ENCODE data around the gene SLC6A15.

The SLC6A15 gene

GRCh38 chr12:84874125-84874824 is 38.3 kb downstream of the SLC6A15 start:
- DNase-seq = peak; percentile 29

- DNase-seq = no peak
Observed at GRCh38 chr12:84862186-84862585, 50.4 kb downstream of the SLC6A15 start.

GRCh38 chr12:84860718-84861117 is 51.9 kb downstream of the SLC6A15 start:
- DNase-seq = no peak

- DNase-seq = no peak
Observed at GRCh38 chr12:84858796-84859195, 53.8 kb downstream of the SLC6A15 start.

- DNase-seq = no peak
Observed at GRCh38 chr12:84857525-84858208, 54.9 kb downstream of the SLC6A15 start.

- DNase-seq = no peak
Observed at GRCh38 chr12:84856156-84856900, 56.3 kb downstream of the SLC6A15 start.

- no peak for DNase-seq
Observed at GRCh38 chr12:84843593-84844144, 68.9 kb downstream of the SLC6A15 start.

- DNase-seq = peak; percentile 68
Observed at GRCh38 chr12:84842406-84843013, 70.1 kb downstream of the SLC6A15 start.

GRCh38 chr12:84841591-84841990 is 71.0 kb downstream of the SLC6A15 start:
- no peak for DNase-seq

GRCh38 chr12:84840356-84840755 is 72.2 kb downstream of the SLC6A15 start:
- peak; percentile 47 for DNase-seq

- no peak for DNase-seq
Observed at GRCh38 chr12:84826925-84827324, 85.7 kb downstream of the SLC6A15 start.

- DNase-seq = no peak
Observed at GRCh38 chr12:84825149-84825548, 87.5 kb downstream of the SLC6A15 start.

GRCh38 chr12:84822525-84822924 is 90.1 kb downstream of the SLC6A15 start:
- DNase-seq = no peak

- DNase-seq = no peak
Observed at GRCh38 chr12:84816916-84817695, 95.5 kb downstream of the SLC6A15 start.

- DNase-seq = no peak
Observed at GRCh38 chr12:84814664-84815245, 97.8 kb downstream of the SLC6A15 start.

- no peak for DNase-seq
Observed at GRCh38 chr12:84813780-84814663, 98.6 kb downstream of the SLC6A15 start.

GRCh38 chr12:84811291-84811690 is 101.3 kb downstream of the SLC6A15 start:
- no peak for DNase-seq

GRCh38 chr12:84810611-84811010 is 102.0 kb downstream of the SLC6A15 start:
- no peak for DNase-seq

All from NCI-H446 treated with DMSO at 0.1 percent for 48 hours (cell line).